Mesenchymal stem cell (in vitro differentiated cells and primary cell): ENCODE results near the gene ALCAM.

Source experiments
- DNase-seq: peaks from one replicate; pipeline ENCODE4 v3.0.0-alpha.2; 2013
- H2AFZ ChIP-seq: one replicate; pipeline ENCODE4 v1.6.1; 2013; ENCODE audit warnings: low read depth, mild to moderate bottlenecking, control low read depth, inconsistent platforms, low read length, moderate library complexity
- H2AK5ac ChIP-seq: 2 replicates; pipeline ENCODE4 v1.6.1; 2013; ENCODE audit warnings: low read length, moderate library complexity, mild to moderate bottlenecking, inconsistent platforms; ENCODE audit not compliant: severe bottlenecking
- H2BK120ac ChIP-seq: one replicate; pipeline ENCODE4 v1.6.1; 2013; ENCODE audit warnings: low read depth, mild to moderate bottlenecking, inconsistent platforms, low read length, moderate library complexity
- H2BK12ac ChIP-seq, 2 experiments: one replicate each; pipeline ENCODE4 v1.6.1; 2013; ENCODE audit warnings: inconsistent platforms in 2 of 2, low read length in 2 of 2, mild to moderate bottlenecking in 2 of 2, moderate library complexity in 2 of 2, control low read depth in 1 of 2
- H2BK15ac ChIP-seq: one replicate; pipeline ENCODE4 v1.6.1; 2013; ENCODE audit warnings: mild to moderate bottlenecking, low read depth, inconsistent platforms; ENCODE audit not compliant: poor library complexity, severe bottlenecking
- H2BK5ac ChIP-seq: 2 replicates; pipeline ENCODE4 v1.6.1; 2013; ENCODE audit warnings: low read depth, mild to moderate bottlenecking, low read length, control low read depth, inconsistent platforms; ENCODE audit not compliant: poor library complexity, severe bottlenecking
- H3K14ac ChIP-seq, 2 experiments: one replicate each; pipeline ENCODE4 v1.6.1; 2013; ENCODE audit warnings: inconsistent platforms in 2 of 2, low read length in 2 of 2, control low read depth in 1 of 2, mild to moderate bottlenecking in 1 of 2, moderate library complexity in 1 of 2
- H3K18ac ChIP-seq, 2 experiments: one replicate each; pipeline ENCODE4 v1.6.1; 2013; ENCODE audit warnings: inconsistent platforms in 2 of 2, low read length in 2 of 2, control low read depth in 1 of 2, low read depth in 1 of 2, mild to moderate bottlenecking in 1 of 2
- H3K23ac ChIP-seq, 2 experiments: one replicate each; pipeline ENCODE4 v1.6.1; 2013; ENCODE audit warnings: inconsistent platforms in 2 of 2, low read length in 2 of 2, mild to moderate bottlenecking in 2 of 2, moderate library complexity in 2 of 2, control low read depth in 1 of 2
- H3K27ac ChIP-seq: 2 replicates; pipeline ENCODE4 v1.5.1; 2013; ENCODE audit warnings: mild to moderate bottlenecking, moderate library complexity, low read length, control low read depth, inconsistent platforms; ENCODE audit not compliant: poor library complexity, severe bottlenecking
- H3K27me3 ChIP-seq, 2 experiments: 2 replicates each; pipeline versions ENCODE4 v1.6.1 to v1.7.0; 2013; ENCODE audit warnings: low read length in 2 of 2, mild to moderate bottlenecking in 2 of 2, moderate library complexity in 2 of 2, control low read depth in 1 of 2, inconsistent platforms in 1 of 2; ENCODE audit not compliant: control insufficient read depth in 1 of 2, insufficient read depth in 1 of 2
- H3K36me3 ChIP-seq, 2 experiments: 2 replicates each; pipeline versions ENCODE4 v1.6.1 to v1.7.0; 2013; ENCODE audit warnings: low read length in 2 of 2, control low read depth in 1 of 2, inconsistent platforms in 1 of 2, low read depth in 1 of 2, mild to moderate bottlenecking in 1 of 2; ENCODE audit not compliant: insufficient read depth in 2 of 2, control insufficient read depth in 1 of 2
- H3K4ac ChIP-seq, 2 experiments: one replicate each; pipeline ENCODE4 v1.6.1; 2013; ENCODE audit warnings: inconsistent platforms in 2 of 2, low read length in 2 of 2, mild to moderate bottlenecking in 2 of 2, moderate library complexity in 2 of 2, control low read depth in 1 of 2, low read depth in 1 of 2
- H3K4me1 ChIP-seq: 2 replicates; pipeline ENCODE4 v1.6.1; 2013; ENCODE audit warnings: low read depth, low read length, control low read depth; ENCODE audit not compliant: control insufficient read depth, insufficient read depth
- H3K4me2 ChIP-seq: 2 replicates; pipeline ENCODE4 v1.6.1; 2013; ENCODE audit warnings: low read length, mild to moderate bottlenecking, inconsistent platforms; ENCODE audit not compliant: poor library complexity, severe bottlenecking
- H3K4me3 ChIP-seq, 2 experiments: 2 replicates each; pipeline versions ENCODE4 v1.5.1 to v1.7.0; 2013; ENCODE audit warnings: low read length in 2 of 2, mild to moderate bottlenecking in 2 of 2, control low read depth in 1 of 2, low read depth in 1 of 2; ENCODE audit not compliant: insufficient read depth in 1 of 2
- H3K79me1 ChIP-seq: replicated peaks from 2 replicates; pipeline ENCODE4 v1.6.1; 2013; ENCODE audit warnings: mild to moderate bottlenecking, control low read depth, low read length, inconsistent platforms; ENCODE audit not compliant: poor library complexity, severe bottlenecking
- H3K9ac ChIP-seq: 2 replicates; pipeline ENCODE4 v1.7.0; 2013; ENCODE audit warnings: mild to moderate bottlenecking, low read length, moderate library complexity
- H3K9me3 ChIP-seq: 2 replicates; pipeline ENCODE4 v1.7.0; 2013; ENCODE audit warnings: mild to moderate bottlenecking, low read length; ENCODE audit not compliant: control insufficient read depth
- H4K8ac ChIP-seq: one replicate; pipeline ENCODE4 v1.6.1; 2013; ENCODE audit warnings: inconsistent platforms, mild to moderate bottlenecking, low read length, moderate library complexity
- H4K91ac ChIP-seq: one replicate; pipeline ENCODE4 v1.6.1; 2013; ENCODE audit warnings: mild to moderate bottlenecking, low read length, inconsistent platforms
- WGBS: methylation state at CpG from one replicate; pipeline ENCODE4 v1.1.7; 2013; ENCODE audit warnings: mixed read lengths; 5-methylcytosine and 5-hydroxymethylcytosine counted together

Gene ALCAM

GRCh38 chr3:105466072-105466471 is 99.4 kb downstream of the ALCAM start:
- no peaks in the 10 kb centered on the region for H3K4me1 ChIP-seq
- no peak overlapping the region for H3K23ac ChIP-seq
- H2BK12ac ChIP-seq: no peak overlapping the region
- WGBS: 93% methylated on average over 1 of the region's 3 CpGs
- H2BK120ac ChIP-seq: no peak overlapping the region
- H3K4me3 ChIP-seq: no peak overlapping the region
- no peak overlapping the region for H2AFZ ChIP-seq
- H4K91ac ChIP-seq: no peak overlapping the region
- no peak overlapping the region for H2BK5ac ChIP-seq
- no peak for DNase-seq
- H3K9ac ChIP-seq: no peak overlapping the region
- H3K79me1 ChIP-seq: peaks cover 2% of the 10 kb centered on the region
- H3K4ac ChIP-seq: no peak overlapping the region
- H3K4me2 ChIP-seq: no peak overlapping the region
- H3K27ac ChIP-seq: no peak overlapping the region
- H3K14ac ChIP-seq: no peak overlapping the region
- H3K9me3 ChIP-seq: no peaks in the 10 kb centered on the region
- peak overlapping the region; percentile 16 for H4K8ac ChIP-seq
- no peaks in the 10 kb centered on the region for H3K27me3 ChIP-seq
- no peak overlapping the region for H3K18ac ChIP-seq
- H2BK15ac ChIP-seq: no peak overlapping the region
- H2AK5ac ChIP-seq: no peak overlapping the region
- H3K36me3 ChIP-seq: no peaks in the 10 kb centered on the region

GRCh38 chr3:105466495-105467404 is 100.0 kb downstream of the ALCAM start:
- no peaks in the 10 kb centered on the region for H3K9me3 ChIP-seq
- no peak overlapping the region for H3K14ac ChIP-seq
- H3K23ac ChIP-seq: no peak overlapping the region
- H3K18ac ChIP-seq: no peak overlapping the region
- H3K27ac ChIP-seq: no peak overlapping the region
- H2BK12ac ChIP-seq: no peak overlapping the region
- no peak overlapping the region for H2AFZ ChIP-seq
- H3K4ac ChIP-seq: no peak overlapping the region
- H2AK5ac ChIP-seq: no peak overlapping the region
- no peaks in the 10 kb centered on the region for H3K36me3 ChIP-seq
- H4K91ac ChIP-seq: no peak overlapping the region
- H3K4me3 ChIP-seq: no peak overlapping the region
- DNase-seq: no peak
- no peak overlapping the region for H2BK5ac ChIP-seq
- 50% methylated on average over 2 of the region's 2 CpGs for WGBS
- no peaks in the 10 kb centered on the region for H3K4me1 ChIP-seq
- H2BK15ac ChIP-seq: no peak overlapping the region
- H4K8ac ChIP-seq: no peak overlapping the region
- H3K27me3 ChIP-seq: no peaks in the 10 kb centered on the region
- peaks cover 2% of the 10 kb centered on the region for H3K79me1 ChIP-seq
- H3K9ac ChIP-seq: no peak overlapping the region
- H2BK120ac ChIP-seq: no peak overlapping the region
- H3K4me2 ChIP-seq: no peak overlapping the region

- H3K4me2 ChIP-seq: no peak overlapping the region
- 96% methylated on average over 2 of the region's 2 CpGs for WGBS
These were observed 104.1 kb downstream of the ALCAM start for GRCh38 chr3:105470851-105471250.

GRCh38 chr3:105473521-105474223 is 107.0 kb downstream of the ALCAM start:
- H3K4me3 ChIP-seq: no peak overlapping the region
- H3K23ac ChIP-seq: no peak overlapping the region
- DNase-seq: peak; percentile 62
- H4K91ac ChIP-seq: no peak overlapping the region
- no peak overlapping the region for H3K18ac ChIP-seq
- no peak overlapping the region for H2BK12ac ChIP-seq
- no peak overlapping the region for H2BK5ac ChIP-seq
- H3K14ac ChIP-seq: no peak overlapping the region
- H3K9me3 ChIP-seq: no peaks in the 10 kb centered on the region
- no peak overlapping the region for H3K27ac ChIP-seq
- H3K4me1 ChIP-seq: no peaks in the 10 kb centered on the region
- H2AFZ ChIP-seq: no peak overlapping the region
- no peak overlapping the region for H3K4ac ChIP-seq
- H3K79me1 ChIP-seq: peaks cover 6% of the 10 kb centered on the region
- H3K4me2 ChIP-seq: no peak overlapping the region
- no peak overlapping the region for H2BK120ac ChIP-seq
- H3K27me3 ChIP-seq: no peaks in the 10 kb centered on the region
- H4K8ac ChIP-seq: no peak overlapping the region
- H2AK5ac ChIP-seq: no peak overlapping the region
- H3K36me3 ChIP-seq: no peaks in the 10 kb centered on the region
- H2BK15ac ChIP-seq: no peak overlapping the region
- H3K9ac ChIP-seq: no peak overlapping the region

More at GRCh38 chr3:105470851-105471250, 104.1 kb downstream of the ALCAM start:
- Histone ChIP-seq H3K27me3 (no peaks in the 10 kb centered on the region), H2BK120ac (no peak overlapping the region), H3K18ac (no peak overlapping the region), H3K79me1 (peaks cover 4% of the 10 kb centered on the region), H4K91ac (no peak overlapping the region), H2BK15ac (no peak overlapping the region), H3K23ac (no peak overlapping the region), H3K4ac (no peak overlapping the region), H3K9me3 (no peaks in the 10 kb centered on the region), H2BK12ac (no peak overlapping the region), H4K8ac (no peak overlapping the region), H2AK5ac (no peak overlapping the region), H3K9ac (no peak overlapping the region), H3K36me3 (no peaks in the 10 kb centered on the region), H3K4me1 (no peaks in the 10 kb centered on the region), H2AFZ (no peak overlapping the region), H3K14ac (no peak overlapping the region), H3K4me3 (no peak overlapping the region), H3K27ac (no peak overlapping the region), H2BK5ac (no peak overlapping the region)
- no peak for DNase-seq
